Measurements from ENCODE around the gene UNK.
A peak's percentile ranks its signal among the peaks of the same experiment; 100 is the strongest.

Gene UNK

GRCh38 chr17:75840799-75841164, 56.2 kb downstream of the UNK start:
- H3K4me3 ChIP-seq (ENCODE audit: low read length): no peak overlapping the region
- no peak for TF ChIP-seq CTCF (IDR thresholded peaks at IDR 0.05; ENCODE audit: insufficient read depth, low read depth, low read length, missing control alignments)

GRCh38 chr17:75842411-75842810, 57.8 kb downstream of the UNK start:
- no peak overlapping the region for H3K4me3 ChIP-seq (ENCODE audit: low read length)
- TF ChIP-seq CTCF (IDR thresholded peaks at IDR 0.05; ENCODE audit: insufficient read depth, low read depth, low read length, missing control alignments): no peak
- no peak for DNase-seq (ENCODE audit: low read depth)

More at GRCh38 chr17:75840799-75841164, 56.2 kb downstream of the UNK start:
- DNase-seq (ENCODE audit: low read depth): no peak

- TF ChIP-seq CTCF (IDR thresholded peaks at IDR 0.05; ENCODE audit: insufficient read depth, low read depth, low read length, missing control alignments): no peak
- no peak for DNase-seq (ENCODE audit: low read depth)
- H3K4me3 ChIP-seq (ENCODE audit: low read length): no peak overlapping the region
These were observed 58.5 kb downstream of the UNK start for GRCh38 chr17:75842963-75843576.

GRCh38 chr17:75843577-75844529, 59.2 kb downstream of the UNK start, which contains the start of gene UNC13D:
Gene UNC13D, minus strand, starts transcription at chr17:75844404. Its CDS starts 67 bp downstream, at chr17:75844337.
- peak; percentile 43 for DNase-seq (ENCODE audit: low read depth)
- TF ChIP-seq CTCF (IDR thresholded peaks at IDR 0.05; ENCODE audit: insufficient read depth, low read depth, low read length, missing control alignments): no peak
- H3K4me3 ChIP-seq (ENCODE audit: low read length): no peak within 1 kb of the TSS

- no peak for TF ChIP-seq CTCF (IDR thresholded peaks at IDR 0.05; ENCODE audit: insufficient read depth, low read depth, low read length, missing control alignments)
- peak; percentile 81 for DNase-seq (ENCODE audit: low read depth)
- H3K4me3 ChIP-seq (ENCODE audit: low read length): no peak overlapping the region
These were observed 60.0 kb downstream of the UNK start for GRCh38 chr17:75844530-75845057.

- peak; percentile 81 for TF ChIP-seq CTCF (IDR thresholded peaks at IDR 0.05; ENCODE audit: insufficient read depth, low read depth, low read length, missing control alignments)
- no peak overlapping the region for H3K4me3 ChIP-seq (ENCODE audit: low read length)
- peak; percentile 85 for DNase-seq (ENCODE audit: low read depth)
These were observed 60.6 kb downstream of the UNK start for GRCh38 chr17:75845058-75845711.
